SH-SY5Y (cell line): ENCODE data around the gene TMEM200A.

ENCODE experiments used
- GATA2 ChIP-seq: IDR thresholded peaks from 2 replicates; pipeline ENCODE4 v1.6.1; 2011; ENCODE audit warnings: mild to moderate bottlenecking, low read depth, low read length
- GATA3 ChIP-seq: IDR thresholded peaks from 2 replicates; pipeline ENCODE4 v1.6.1; 2011; ENCODE audit warnings: low read depth, mild to moderate bottlenecking, low read length, moderate library complexity

DNA sequence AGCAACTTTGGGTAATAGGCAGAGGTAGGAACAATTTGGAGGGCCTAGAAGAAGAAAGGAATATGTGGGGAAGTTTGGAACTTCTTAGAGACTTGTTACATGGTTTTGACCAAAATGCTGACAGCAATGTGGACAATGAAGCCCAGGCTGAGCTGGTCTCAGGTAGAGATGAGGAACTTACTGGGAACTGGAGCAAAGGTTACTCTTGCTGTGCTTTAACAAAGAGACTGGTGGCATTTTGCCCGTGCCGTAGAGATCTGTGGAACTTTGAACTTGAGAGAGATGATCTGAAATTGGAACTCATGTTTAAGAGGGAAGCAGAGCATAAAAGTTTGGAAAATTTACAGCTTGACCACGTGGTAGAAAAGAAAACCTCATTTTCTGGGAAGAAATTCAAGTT lies 28.3 kb upstream of the TMEM200A start:
- TF ChIP-seq GATA3 (no peak), GATA2 (no peak)
